NK-92 (cell line): ENCODE results near the gene PLXNA4.
A peak's percentile ranks its signal among the peaks of the same experiment; 100 is the strongest.

Experiments used
- DNase-seq: peaks from one replicate; lab custom pipeline; 2025; ENCODE audit not compliant: unreplicated experiment; lab: John Stamatoyannopoulos, UW

The PLXNA4 gene

DNA sequence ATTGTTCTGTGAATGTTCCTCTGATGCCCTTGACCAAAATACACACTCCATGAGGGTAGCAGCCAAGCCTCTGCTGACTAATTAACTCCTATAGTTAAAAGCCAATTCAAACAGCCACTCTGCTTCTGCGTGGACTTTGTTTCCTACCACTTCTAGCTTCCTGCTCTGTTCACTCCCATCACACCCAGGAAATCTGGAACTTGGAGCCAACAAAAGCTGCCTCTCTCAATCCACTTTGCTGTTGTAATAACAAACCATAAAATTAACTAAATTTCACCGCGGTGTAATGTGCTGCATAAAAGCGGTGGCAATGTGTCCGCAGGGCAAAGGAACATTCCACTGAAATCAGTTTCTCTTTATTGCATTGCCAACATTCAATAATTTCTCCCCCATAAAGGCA, 239.5 kb downstream of the PLXNA4 start:
- no peak for DNase-seq

DNA sequence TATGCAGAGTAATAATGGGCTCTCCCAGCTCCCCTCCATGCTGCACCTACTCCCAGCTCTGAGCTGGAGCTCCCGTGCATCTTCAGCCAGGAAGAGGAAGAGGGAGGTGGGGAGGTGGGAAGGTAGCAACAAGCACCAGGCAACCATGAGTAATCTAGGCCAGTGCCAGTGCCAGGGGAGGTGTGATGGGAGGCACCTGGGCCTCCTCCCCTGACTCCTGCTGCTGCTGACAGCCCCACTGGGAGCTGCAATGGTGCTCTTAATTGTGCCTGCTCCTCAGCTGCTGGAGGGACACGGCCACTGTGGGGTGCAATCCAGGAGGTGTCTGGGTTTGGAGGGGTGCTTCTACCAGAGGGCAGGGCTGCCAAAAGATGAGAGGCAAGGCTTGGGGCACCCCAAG, 243.0 kb downstream of the PLXNA4 start:
- DNase-seq: no peak

- DNase-seq: no peak
Measured at GRCh38 chr7:132328760-132329159, 247.5 kb downstream of the PLXNA4 start.

DNA sequence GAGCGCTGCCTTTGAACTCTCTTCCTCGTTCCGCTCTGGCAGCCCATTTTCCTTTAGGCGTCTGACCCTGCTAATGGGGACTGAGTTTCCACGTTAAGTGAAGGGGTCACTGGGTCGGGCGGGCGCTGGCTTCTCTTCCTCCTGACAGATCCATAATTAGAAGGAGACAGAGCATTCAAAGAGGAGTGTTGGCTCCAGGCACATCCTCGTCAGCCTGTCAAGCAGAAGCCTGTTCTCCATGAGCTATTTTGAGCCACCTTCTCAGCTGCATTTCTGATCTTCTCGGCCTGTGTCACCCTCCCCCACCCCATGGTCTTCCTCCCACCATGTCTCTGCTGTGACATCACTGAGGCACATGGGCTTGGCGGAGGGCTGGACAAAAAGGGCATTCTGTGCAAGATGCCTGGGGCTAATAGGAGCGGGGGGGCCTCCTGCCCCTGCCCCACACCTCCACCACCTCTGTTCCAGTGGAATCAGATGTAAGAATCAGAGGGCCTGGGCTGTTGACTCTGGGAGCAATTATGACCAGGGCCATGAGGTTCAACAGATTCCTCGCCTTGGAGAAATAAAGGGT, 248.1 kb downstream of the PLXNA4 start:
- no peak for DNase-seq

DNA sequence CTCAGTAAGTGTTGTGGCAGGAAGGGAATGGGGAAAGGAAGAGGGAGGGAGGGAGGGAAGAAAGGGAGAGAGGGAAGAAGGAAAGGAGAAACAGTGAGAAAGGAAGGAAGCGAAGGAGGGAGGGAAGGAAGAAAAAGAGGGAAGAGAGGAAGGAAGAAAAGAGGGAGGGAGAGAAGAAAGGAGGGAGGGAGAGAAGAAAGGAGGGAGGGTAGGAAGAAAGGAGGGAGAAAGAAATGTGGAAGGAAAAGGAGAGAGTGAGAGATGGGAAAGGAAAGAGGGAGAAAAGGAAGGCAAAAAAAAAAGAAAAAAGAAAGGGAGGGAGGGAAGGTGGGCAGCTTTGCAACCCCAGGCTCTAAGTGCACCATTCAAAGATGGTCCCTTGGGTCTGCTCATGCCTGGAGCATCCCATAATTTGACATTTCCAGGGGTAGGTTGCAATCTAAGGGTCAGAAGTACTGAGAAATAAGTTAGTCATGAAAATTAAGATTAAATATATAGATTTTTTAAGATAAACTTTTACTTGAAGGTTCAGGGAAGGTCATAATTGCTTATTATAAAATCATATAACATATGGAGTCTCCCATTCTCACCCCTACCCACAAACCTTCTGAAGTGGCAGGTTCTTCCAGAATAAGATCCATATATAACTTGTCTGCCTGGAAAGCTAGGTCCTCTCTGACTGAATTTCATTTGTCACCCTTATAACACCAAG, 249.2 kb downstream of the PLXNA4 start:
- DNase-seq: no peak

GRCh38 chr7:132322970-132323369, 253.3 kb downstream of the PLXNA4 start:
- DNase-seq: no peak

GRCh38 chr7:132321387-132321786, 254.9 kb downstream of the PLXNA4 start:
- no peak for DNase-seq

GRCh38 chr7:132319481-132319880, 256.8 kb downstream of the PLXNA4 start:
- no peak for DNase-seq

DNA sequence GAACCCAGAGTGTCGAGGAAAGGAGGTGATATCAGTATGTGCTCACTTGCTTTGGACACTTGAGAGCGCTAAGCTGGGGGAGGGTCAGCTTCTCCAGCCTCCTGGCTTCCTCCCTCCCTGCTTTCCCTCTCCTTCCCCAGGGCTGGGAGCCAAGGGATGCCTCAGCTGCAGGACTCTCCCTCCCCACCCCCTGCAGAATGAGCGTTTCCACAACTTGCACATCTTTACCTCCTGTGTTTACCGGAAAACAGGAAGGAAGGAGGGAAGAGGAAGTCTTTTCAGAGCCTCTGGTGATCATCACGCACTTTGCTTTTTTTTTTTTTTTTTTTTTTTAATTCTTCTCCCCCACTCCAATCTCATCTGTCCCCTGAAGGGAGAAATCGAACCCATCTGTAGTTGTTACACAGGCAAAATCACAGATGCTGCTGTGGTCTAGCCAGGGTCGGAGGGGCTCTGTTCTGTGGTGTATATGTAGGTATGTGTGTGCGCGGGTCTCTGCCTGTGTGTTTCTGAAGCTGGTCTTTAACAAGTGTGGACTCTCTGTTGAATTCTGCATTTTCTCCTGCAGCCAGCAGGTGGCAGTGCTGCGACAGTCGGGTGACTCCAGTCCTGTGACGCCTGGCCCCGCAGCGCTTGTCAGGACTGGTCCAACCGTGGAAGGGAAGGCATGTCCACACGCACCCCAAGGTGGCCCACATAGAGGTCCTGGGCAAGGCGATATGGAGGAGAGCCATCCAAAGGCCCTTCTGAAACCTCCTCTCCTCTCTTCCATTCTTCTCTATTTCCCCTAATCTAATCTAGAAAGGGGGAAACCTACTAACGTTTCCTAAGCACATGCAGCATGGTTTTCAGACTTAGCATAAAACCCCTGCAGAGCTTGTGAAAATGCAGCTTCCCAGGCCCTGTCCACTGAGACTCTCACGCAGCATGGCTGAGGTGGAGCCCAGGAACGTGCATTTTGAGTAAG, 257.6 kb downstream of the PLXNA4 start:
- DNase-seq: peak; percentile 8

DNA sequence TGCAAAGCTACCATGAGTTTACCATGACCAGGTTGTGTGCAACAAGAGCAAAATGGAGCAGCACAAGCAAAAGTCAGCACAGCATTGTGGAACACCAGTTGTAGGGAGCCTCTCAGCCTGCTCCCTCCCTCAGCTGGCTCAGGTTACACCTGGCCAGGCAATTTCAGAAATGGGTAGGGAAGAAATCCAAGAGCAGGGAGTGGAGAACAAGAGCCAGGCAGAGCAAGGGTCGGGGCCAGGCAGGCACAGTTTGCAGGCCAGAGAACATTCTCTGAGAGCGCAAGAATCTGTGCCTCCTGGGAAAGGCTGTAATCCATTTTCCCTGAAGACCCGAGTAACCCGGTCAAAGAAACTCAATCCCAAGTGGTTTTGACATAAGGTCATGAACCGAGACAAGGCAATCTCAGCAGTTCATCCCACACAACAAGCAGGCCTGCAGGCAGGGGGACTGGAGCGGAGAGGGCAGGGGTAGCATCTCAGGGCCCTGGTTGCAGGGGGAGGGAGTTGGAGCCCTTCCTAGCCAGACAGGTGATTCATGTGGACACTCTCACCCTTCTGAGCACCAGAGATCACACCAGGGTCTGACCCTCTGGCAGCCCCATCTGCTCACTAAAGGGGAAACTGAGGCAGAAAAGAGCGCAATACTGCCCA, 258.4 kb downstream of the PLXNA4 start:
- DNase-seq: no peak

DNA sequence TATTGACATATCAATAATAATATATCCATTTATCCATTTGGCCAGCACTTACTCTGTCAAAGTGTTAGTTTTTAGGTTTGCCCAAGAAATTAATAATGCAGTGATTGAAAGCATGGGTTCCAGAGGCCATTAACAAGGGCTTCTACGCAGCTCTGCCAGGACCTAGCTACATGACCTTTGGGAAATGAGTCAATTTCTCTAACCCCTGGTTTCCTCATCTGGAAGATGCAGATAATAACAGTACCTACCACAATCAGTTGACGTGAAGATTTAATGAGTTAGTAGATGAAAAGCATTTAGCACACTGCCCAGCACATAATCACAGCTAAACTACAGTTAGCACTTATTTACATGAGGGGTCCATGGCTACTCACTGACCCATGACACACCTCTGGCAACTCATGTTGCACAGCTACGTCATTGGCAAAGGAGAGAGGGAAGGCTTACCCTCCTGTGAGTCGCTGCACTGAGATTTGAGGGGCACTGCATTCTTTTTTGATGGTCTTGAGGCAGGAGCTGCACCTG, 263.7 kb downstream of the PLXNA4 start:
- DNase-seq: no peak

- no peak for DNase-seq
Measured at GRCh38 chr7:132311733-132312132, 264.5 kb downstream of the PLXNA4 start.

DNA sequence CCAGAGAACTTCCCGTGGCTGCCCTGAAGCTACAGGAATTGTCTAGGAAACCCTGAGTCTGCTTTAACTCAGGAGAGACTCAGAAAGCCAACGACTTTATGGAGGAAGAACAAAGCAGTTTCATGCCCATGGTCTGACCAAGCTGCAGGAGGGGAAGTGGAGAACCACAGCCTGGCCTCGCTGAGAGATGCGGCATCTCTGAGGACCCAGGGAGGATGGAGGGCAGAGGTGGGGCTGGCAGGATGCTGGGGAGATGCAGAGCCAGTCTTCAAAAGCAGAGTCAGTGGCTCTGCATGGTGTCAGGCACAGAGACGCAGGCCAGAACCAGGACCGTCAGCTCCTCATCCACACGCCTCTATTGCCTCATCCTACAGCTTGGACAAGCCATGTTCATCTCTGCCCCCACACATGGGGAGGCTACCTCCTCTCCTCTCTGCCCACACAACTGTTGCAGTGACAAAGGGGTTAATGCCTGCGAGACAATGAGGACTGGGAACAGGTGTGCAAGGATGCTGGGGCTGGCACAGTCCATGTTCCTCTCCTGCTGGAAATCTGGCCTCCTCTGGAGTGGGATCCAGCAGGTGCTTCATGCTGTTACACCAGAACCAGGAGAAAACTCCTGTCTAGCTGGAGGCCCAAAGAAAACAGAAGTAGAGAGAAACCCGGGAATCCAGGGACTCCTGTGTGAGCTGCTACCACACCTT, 267.0 kb downstream of the PLXNA4 start:
- no peak for DNase-seq

GRCh38 chr7:132307465-132307864, 268.8 kb downstream of the PLXNA4 start:
- no peak for DNase-seq

GRCh38 chr7:132300599-132301277, 275.5 kb downstream of the PLXNA4 start:
- DNase-seq: no peak

DNA sequence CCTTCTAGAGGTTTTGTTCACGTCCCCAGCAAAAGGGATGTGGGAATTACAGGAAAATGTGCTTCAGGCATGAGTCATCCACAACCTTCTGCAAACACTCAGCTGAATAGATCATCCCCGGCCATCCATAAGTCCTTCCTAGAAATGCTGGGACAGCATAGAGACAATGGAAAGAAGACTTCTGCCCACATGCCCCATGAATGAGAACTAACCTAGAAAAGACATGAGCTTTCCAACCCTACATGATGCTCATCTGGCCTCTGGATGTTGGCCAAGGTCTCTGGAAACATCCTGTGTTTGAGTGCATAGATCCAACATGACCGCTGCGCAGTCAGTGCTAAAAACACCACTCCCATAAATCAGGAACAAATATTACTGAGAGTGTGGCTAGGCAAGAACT, 277.5 kb downstream of the PLXNA4 start:
- DNase-seq: no peak

- no peak for DNase-seq
Measured at GRCh38 chr7:132296820-132297219, 279.4 kb downstream of the PLXNA4 start.

DNA sequence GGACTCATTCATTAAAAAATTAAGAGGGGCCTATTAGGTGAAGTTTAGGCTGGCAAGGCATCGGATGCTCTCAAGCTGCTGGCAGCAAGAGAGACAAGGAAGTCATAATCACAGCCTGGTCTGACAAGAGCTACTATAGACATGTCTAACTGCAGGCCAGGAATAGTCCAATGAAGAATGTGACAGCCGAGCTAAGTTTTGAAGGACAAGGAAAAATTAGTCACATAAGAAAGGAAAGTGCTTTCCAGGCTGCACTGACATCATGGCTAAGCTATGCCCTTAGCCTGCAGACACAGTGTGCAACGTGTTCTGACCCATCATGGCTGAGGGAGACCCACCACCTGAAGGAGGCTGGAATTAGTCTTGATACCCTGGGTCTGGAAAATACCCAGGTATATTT, 281.1 kb downstream of the PLXNA4 start:
- no peak for DNase-seq

DNA sequence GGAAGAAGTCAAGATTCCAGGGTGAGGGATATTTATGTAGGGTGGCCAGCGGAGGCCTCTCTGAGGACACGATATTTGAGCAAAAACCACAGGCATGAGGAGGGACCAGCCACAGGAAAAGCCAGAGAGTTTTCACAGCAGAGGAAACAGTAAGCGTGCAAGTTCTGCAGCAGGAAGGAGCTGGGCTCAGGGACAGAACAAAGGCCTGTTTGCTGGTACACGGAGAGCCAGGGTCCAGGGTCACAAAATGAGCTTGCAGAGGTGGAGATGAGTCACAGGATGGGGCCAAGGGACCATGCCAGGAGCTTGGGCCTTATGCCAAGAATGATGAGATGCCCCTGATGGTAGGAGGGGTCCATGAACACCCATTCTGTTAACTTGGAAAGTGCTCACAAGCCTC, 283.5 kb downstream of the PLXNA4 start:
- DNase-seq: no peak

- no peak for DNase-seq
Measured at GRCh38 chr7:132291481-132291880, 284.8 kb downstream of the PLXNA4 start.
